Heart right ventricle (tissue), 16 donors: ENCODE measurements around the gene PKHD1. TPM values are rescaled to one million over a fixed set of nuclear protein-coding genes. Genes with fewer than 3 reads are reported as not detected.

Experiments
- ATAC-seq, 8 donors: fragments of 200-7000 bp; cut with Tn5 transposase; one replicate each; pipeline ENCODE4 v1.9.1; 2020; ENCODE audit warnings: mild to moderate bottlenecking in 8 of 8, moderate library complexity in 8 of 8, moderate number of reproducible peaks in 1 of 8
- DNase-seq, 2 donors: peaks; one replicate each; pipeline ENCODE4 v3.0.0-alpha.2; 2020
- H3K27ac ChIP-seq, 10 donors: fragments of 200-600 bp; sonication (generic) in 2 of 10; one replicate each; pipeline versions ENCODE4 v1.5.0 to v1.8.0; 2020 to 2022; ENCODE audit warnings: mild to moderate bottlenecking in 3 of 10
- H3K27me3 ChIP-seq, 7 donors: fragments of 200-600 bp; one replicate each; pipeline ENCODE4 v1.8.0; 2021 to 2022; ENCODE audit warnings: mild to moderate bottlenecking in 2 of 7
- H3K36me3 ChIP-seq, 9 donors: fragments of 200-600 bp; sonication (generic) in 1 of 9; one replicate each; pipeline versions ENCODE4 v1.5.0 to v1.8.0; 2020 to 2022; ENCODE audit warnings: mild to moderate bottlenecking in 2 of 9
- H3K4me1 ChIP-seq, 9 donors: fragments of 200-600 bp; sonication (generic) in 1 of 9; one replicate each; pipeline versions ENCODE4 v1.5.0 to v1.8.0; 2020 to 2022; ENCODE audit warnings: mild to moderate bottlenecking in 4 of 9
- H3K4me3 ChIP-seq, 10 donors: fragments of 200-600 bp; sonication (generic) in 2 of 10; one replicate each; pipeline versions ENCODE4 v1.5.0 to v1.8.0; 2020 to 2022; ENCODE audit warnings: mild to moderate bottlenecking in 7 of 10, moderate library complexity in 2 of 10
- H3K9me3 ChIP-seq, 11 donors: fragments of 200-600 bp in 10 of 11; sonication (generic) in 2 of 11; one replicate each; pipeline versions ENCODE4 v1.5.0 to v1.8.0; 2013 to 2022; ENCODE audit warnings: mild to moderate bottlenecking in 2 of 11, control low read depth in 1 of 11, moderate library complexity in 1 of 11
- CTCF ChIP-seq, 9 donors: fragments of 200-600 bp; sonication (generic) in 2 of 9; IDR thresholded peaks; one replicate each; pipeline versions ENCODE4 v1.5.0 to v1.8.0; 2021 to 2022; ENCODE audit warnings: antibody characterized with exemption in 9 of 9, mild to moderate bottlenecking in 5 of 9, moderate library complexity in 1 of 9
- WGBS, 2 donors: extraction: QIAGEN DNeasy Blood & Tissue Kit; methylation state at CpG; one replicate each; pipeline ENCODE4 v1.1.7; 2013; ENCODE audit warnings: inconsistent platforms in 1 of 2; 5-methylcytosine and 5-hydroxymethylcytosine counted together
- intact Hi-C, 10 donors: fragments of 100-400 bp; cut with DNase I; formaldehyde crosslinking; loops; one replicate each; pipeline versions ENCODE4 v1.11.1 to v1.14.2; 2022
- polyA plus RNA-seq, 2 donors: library from polyadenylated mRNA; stranded (reverse); fragments of 200-250 nt; gene quantifications; one replicate each; pipeline ENCODE4 v1.2.3, GENCODE V29; 2013
- total RNA-seq, 10 donors: library from RNA; stranded (reverse); fragmentation: NEBNext Ultra II Directional in 3 of 10; extraction: Animal tissue kit (Norgen Biotek cat#: 25700) in 3 of 10; gene quantifications; one replicate each; pipeline versions ENCODE4 v1.2.1 to v1.2.4, GENCODE V29; 2021 to 2023
- donor health status: Arrhythmogenic right ventricular cardiomyopathy.
- donor health status: ischemic (EF 13 %, LVEDD 7.1; RV severe dilation, severe dysfunction).
- donor health status: healthy with polysubstance abuse.
- donor health status: DM: no; HTN: yes; CAD: no.
- donor health status: DM: no; HTN: no; CAD: no.
- donor health status: ischemic (EF 25% LVEDD 6.9; RV normal size, moderate dysfunction).
- donor health status: ischemic (EF 25% LVEDD 5.7; RV mildly dilated, moderate dysfunction).
- donor health status: healthy.
- donor health status: DM: yes; HTN: yes; CAD: no.
- donor health status: Ischemic cardiomyopathy.
- donor health status: ischemic (EF 35%, LVEDD 5.7; RV mildly dilated, moderate dysfunction).
- donor health status: nonischemic (EF 11% LVEDD 7.7; RV severe dilation, severe dysfunction).
- donor health status: DM: yes; HTN: yes; CAD: no.
- donor health status: PGD.
- donor health status: ischemic (EF 29% LVEDD 5.4; RV normal size, mild dysfunction).
- donor health status: nonischemic (EF 23%, LVEDD 6.1; RV moderate dilation, normal function).

PKHD1 gene
- total and polyA plus RNA-seq, 12 donors: under 0.01 to 0.07 (median 0.02) TPM; not detected in 7

GRCh38 chr6:51915098-51915497, 172.3 kb downstream of the PKHD1 start:
- H3K4me3 ChIP-seq: no peak overlapping the region
- WGBS, 2 donors: 77 to 78% methylated on average over 1 of the region's 1 CpG
- no peaks in the 10 kb centered on the region for H3K4me1 ChIP-seq
- no peaks in the 10 kb centered on the region for H3K27me3 ChIP-seq
- ATAC-seq (no peak), DNase-seq (no peak)
- no peaks in the 10 kb centered on the region for H3K36me3 ChIP-seq
- H3K27ac ChIP-seq: no peak overlapping the region
- peaks cover 0 to 19% (median 0%) of the 10 kb centered on the region in 11 donors for H3K9me3 ChIP-seq
- intact Hi-C loops: no loop called here
- TF ChIP-seq CTCF (IDR thresholded peaks at IDR 0.05): no peak

- Histone ChIP-seq H3K27me3 (no peaks in the 10 kb centered on the region), H3K27ac (no peak overlapping the region), H3K4me1 (no peaks in the 10 kb centered on the region), H3K9me3 (peaks cover 0 to 5% (median 0%) of the 10 kb centered on the region in 11 donors), H3K36me3 (no peaks in the 10 kb centered on the region), H3K4me3 (no peak overlapping the region)
- no peak for TF ChIP-seq CTCF (IDR thresholded peaks at IDR 0.05)
- intact Hi-C loops: no loop called here
- 26 to 29% methylated on average over 2 of the region's 2 CpGs for WGBS, 2 donors
- no peak for DNase-seq
- no peak for ATAC-seq
These were observed 174.1 kb downstream of the PKHD1 start for GRCh38 chr6:51913265-51913664.

GRCh38 chr6:51910851-51911250, 176.6 kb downstream of the PKHD1 start:
- no peaks in the 10 kb centered on the region for H3K36me3 ChIP-seq
- ATAC-seq (no peak), DNase-seq (no peak)
- TF ChIP-seq CTCF (IDR thresholded peaks at IDR 0.05): no peak
- intact Hi-C loops: no loop called here
- WGBS, 2 donors: 46 to 50% methylated on average over 2 of the region's 2 CpGs
- H3K4me3 ChIP-seq: no peak overlapping the region
- H3K4me1 ChIP-seq: no peaks in the 10 kb centered on the region
- peaks cover 0 to 3% (median 0%) of the 10 kb centered on the region in 11 donors for H3K9me3 ChIP-seq
- no peak overlapping the region for H3K27ac ChIP-seq
- H3K27me3 ChIP-seq: no peaks in the 10 kb centered on the region

GRCh38 chr6:51908243-51908642, 179.2 kb downstream of the PKHD1 start:
- no peak overlapping the region for H3K4me3 ChIP-seq

More at GRCh38 chr6:51908243-51908642, 179.2 kb downstream of the PKHD1 start:
- ATAC-seq: no peak
- intact Hi-C loops: no loop called here
- Histone ChIP-seq H3K9me3 (peaks cover 0 to 2% (median 0%) of the 10 kb centered on the region in 11 donors), H3K36me3 (no peaks in the 10 kb centered on the region), H3K4me1 (no peaks in the 10 kb centered on the region), H3K27me3 (no peaks in the 10 kb centered on the region), H3K27ac (no peak overlapping the region)
- no peak for DNase-seq
- no peak for TF ChIP-seq CTCF (IDR thresholded peaks at IDR 0.05)
